Renal pelvis (tissue), 4 donors: ENCODE data around the gene KLRD1. TPM values are rescaled to one million over a fixed set of nuclear protein-coding genes. Genes with fewer than 3 reads are reported as not detected.
"Not testable (repeated sequence)": the region's sequence is repeated elsewhere in the genome, so short reads cannot be mapped to it uniquely, and the experiment has no call there.

Source experiments
- DNase-seq: peaks from one replicate; pipeline ENCODE4 v3.0.0-alpha.2; 2013
- polyA plus RNA-seq, 3 donors: library from polyadenylated mRNA; unstranded; fragments of 120-200 nt; gene quantifications; one replicate each; pipeline ENCODE4 v1.2.1, GENCODE V29; 2013; ENCODE audit not compliant: insufficient read length in 3 of 3

The KLRD1 gene
- polyA plus RNA-seq, 3 donors: 0.24 to 0.65 (median 0.47) TPM

- no peak for DNase-seq
Observed at GRCh38 chr12:10368206-10369171, 60.8 kb downstream of the KLRD1 start.

GRCh38 chr12:10369557-10370415 is 62.1 kb downstream of the KLRD1 start:
- no peak for DNase-seq

- DNase-seq: not testable (repeated sequence)
Observed at GRCh38 chr12:10371893-10372535, 64.3 kb downstream of the KLRD1 start.

GRCh38 chr12:10372559-10372958 is 64.9 kb downstream of the KLRD1 start:
- DNase-seq: no peak

GRCh38 chr12:10374624-10375018 is 67.0 kb downstream of the KLRD1 start:
- no peak for DNase-seq

- DNase-seq: not testable (repeated sequence)
Observed at GRCh38 chr12:10378737-10379136, 71.1 kb downstream of the KLRD1 start.

Other genes with a start within 250 kb of the KLRD1 start
- 1 to 10 TPM; 2.5 to 4.2 (median 3.4) TPM for gene CLEC1A, start 208.9 kb upstream of the KLRD1 start, polyA plus RNA-seq
- 1 to 10 TPM; 1.1 to 2.1 (median 1.9) TPM for gene CLEC7A, start 177.7 kb upstream of the KLRD1 start, polyA plus RNA-seq
- gene OLR1, start 135.7 kb upstream of the KLRD1 start, polyA plus RNA-seq: 1 to 10 TPM; 1.3 to 1.4 (median 1.3) TPM
- gene TMEM52B, start 128.8 kb upstream of the KLRD1 start, polyA plus RNA-seq: 100 to 1,000 TPM; 121 to 183 (median 138) TPM
- 10 to 100 TPM; 60.9 to 80.7 (median 72.0) TPM for gene GABARAPL1, start 95.0 kb upstream of the KLRD1 start, polyA plus RNA-seq
- gene KLRK1, start 82.2 kb downstream of the KLRD1 start, polyA plus RNA-seq: 1 to 10 TPM in 1 of 3 donors, under 1 TPM in 2; 0.53 to 1.2 (median 0.97) TPM
- not detected for gene KLRC4, start 101.9 kb downstream of the KLRD1 start, polyA plus RNA-seq
- gene KLRC3, start 112.7 kb downstream of the KLRD1 start, polyA plus RNA-seq: under 1 TPM in 1 of 3 donors, not detected in 2; 0.25 TPM
- under 1 TPM in 1 of 3 donors, not detected in 2; 0.31 TPM for gene KLRC2, start 128.1 kb downstream of the KLRD1 start, polyA plus RNA-seq
- under 1 TPM; 0.64 to 0.84 (median 0.78) TPM for gene KLRC1, start 145.5 kb downstream of the KLRD1 start, polyA plus RNA-seq
- 1 to 10 TPM in 2 of 3 donors, under 1 TPM in 1; 0.60 to 1.3 (median 1.3) TPM for gene EIF2S3B, start 198.0 kb downstream of the KLRD1 start, polyA plus RNA-seq